GM04504 (cell line): Measurements from ENCODE around the gene ARFGEF2.
A peak's percentile ranks its signal among the peaks of the same experiment; 100 is the strongest.
"Not testable (repeated sequence)": the region's sequence is repeated elsewhere in the genome, so short reads cannot be mapped to it uniquely, and the experiment has no call there.

Experiments
- DNase-seq: peaks from one replicate; pipeline ENCODE4 v3.0.0-alpha.2; 2012; ENCODE audit warnings: low read depth

ARFGEF2 gene

DNA sequence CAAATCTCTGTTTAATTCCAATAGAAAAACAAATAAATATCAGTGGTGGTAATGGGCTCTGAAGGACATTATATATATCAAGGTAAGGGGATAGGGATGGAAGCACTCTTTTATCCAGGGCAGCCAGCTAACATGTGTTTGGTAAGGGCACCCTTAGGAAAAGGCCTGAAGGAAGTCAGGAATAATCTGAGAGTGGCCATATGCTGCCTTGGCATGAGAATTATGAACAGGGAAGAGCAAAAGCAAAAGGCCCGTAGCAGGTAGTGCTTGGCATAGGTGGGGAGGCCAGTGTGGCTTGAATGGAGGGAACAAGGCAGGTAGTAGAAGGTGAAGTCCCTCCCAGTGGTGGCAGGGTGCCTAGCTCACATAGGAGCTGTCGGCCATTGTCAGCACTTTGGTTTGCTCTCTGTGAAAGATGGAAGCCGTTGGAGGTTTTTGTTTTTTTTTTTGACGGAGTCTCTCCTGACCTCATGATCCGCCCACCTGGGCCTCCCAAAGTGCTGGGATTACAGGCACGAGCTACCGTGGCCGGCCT, 85.0 kb downstream of the ARFGEF2 start:
- DNase-seq, result no peak

DNA sequence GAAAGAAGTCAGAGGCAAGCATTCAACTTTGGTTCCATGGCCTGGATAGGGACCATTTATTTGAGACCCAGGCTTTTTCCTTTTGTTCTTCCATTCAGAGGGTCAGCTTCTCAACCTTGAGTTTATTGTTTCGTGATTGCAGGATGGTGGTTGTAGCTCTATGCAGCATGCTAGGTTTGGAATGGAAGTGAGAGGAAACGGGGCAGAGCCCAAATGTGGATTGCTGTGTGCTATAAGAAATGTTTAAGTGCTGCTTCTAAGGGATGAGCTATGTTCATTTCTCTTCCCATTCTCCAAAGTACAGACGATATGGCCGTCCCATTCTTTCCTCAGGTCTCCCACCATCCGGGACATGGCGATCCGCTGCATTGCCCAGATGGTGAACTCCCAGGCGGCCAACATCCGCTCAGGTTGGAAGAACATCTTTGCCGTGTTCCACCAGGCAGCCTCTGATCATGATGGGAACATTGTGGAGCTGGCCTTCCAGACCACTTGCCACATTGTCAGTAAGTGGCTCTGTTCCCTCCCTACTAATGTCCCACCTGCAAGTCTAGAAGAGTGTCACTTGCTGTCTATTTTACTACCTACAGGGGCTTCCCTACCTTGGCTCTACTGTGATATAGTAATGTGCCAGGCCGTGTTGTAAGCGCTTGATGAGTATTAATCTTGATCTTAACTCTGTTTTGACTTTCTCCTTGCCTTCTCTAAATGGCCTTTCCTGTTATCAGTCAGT, 88.6 kb downstream of the ARFGEF2 start:
- DNase-seq, result no peak

- no peak for DNase-seq
Observed at GRCh38 chr20:49024220-49024619, 102.7 kb downstream of the ARFGEF2 start.

DNA sequence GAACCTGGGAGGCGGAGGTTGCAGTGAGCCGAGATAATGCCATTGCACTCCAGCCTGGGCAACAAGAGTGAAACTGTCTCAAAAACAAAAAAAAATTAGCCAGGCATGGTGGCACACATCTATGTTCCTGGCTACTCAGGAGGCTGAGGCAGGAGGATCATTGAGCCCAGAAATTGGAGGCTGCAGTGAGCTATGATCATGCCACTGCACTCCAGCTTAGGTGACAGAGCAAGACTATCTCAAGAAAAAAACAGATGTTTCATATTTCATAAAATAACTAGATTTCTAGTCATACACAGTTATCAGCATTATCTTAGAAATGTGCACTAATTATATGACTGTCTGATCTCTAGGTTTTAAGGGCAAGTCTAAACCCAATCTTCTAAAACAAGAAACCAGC, 106.7 kb downstream of the ARFGEF2 start:
- not testable (repeated sequence) for DNase-seq

DNA sequence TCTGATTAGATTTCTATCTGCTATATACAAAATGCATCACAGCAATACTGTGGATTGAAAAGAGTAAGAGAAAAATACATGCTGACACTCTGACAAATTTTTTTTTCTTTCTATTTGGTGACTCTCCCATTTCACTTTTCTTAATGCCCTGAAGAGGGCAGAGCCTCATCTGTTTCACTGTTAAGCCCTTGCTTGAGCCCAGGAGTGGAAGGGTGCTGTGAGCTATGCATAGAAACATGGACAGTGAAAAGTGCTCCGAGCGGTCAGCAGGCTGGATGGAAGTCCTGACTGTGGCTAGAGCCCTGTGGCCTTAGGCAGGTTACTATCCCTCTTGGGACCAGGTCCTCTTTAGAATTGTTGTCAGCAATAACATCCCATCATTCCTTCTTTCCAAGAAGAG, 107.2 kb downstream of the ARFGEF2 start:
- DNase-seq, result no peak

- no peak for DNase-seq
Observed at GRCh38 chr20:49029203-49029602, 107.7 kb downstream of the ARFGEF2 start.

GRCh38 chr20:49030954-49031619, 109.6 kb downstream of the ARFGEF2 start:
- DNase-seq, result no peak

GRCh38 chr20:49032455-49032854, 110.9 kb downstream of the ARFGEF2 start:
- no peak for DNase-seq

DNA sequence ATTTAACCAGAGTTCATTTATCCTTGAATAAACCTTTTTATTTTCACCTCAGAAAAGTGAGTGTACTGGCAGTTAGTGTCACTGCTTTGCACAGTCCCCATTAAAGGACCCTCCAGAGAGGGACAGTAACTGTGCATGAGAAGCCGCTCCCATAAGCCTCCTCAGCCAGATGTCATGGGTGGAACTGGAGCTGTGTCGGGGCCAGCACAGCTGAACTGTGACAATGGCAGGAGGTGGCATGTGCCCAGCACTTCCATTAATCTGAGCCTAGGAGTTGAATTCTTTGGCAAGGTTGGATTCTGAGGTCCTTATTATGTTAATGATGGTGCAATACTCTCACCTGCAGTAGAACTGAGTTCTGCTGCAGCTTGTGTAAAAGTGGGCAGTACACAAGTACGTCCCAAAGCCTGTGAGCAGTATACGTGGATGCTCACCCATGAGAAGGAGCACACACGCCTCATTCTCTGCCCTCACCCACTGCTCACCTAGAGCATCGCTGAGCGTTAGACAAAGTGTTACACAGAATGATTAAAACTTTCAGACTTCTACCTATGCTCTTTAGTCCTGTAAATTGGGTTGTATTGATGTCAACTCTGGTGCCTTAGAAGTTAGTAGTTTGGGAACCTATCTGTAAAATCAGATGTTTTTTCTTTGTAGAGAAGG, 112.7 kb downstream of the ARFGEF2 start:
- no peak for DNase-seq

DNA sequence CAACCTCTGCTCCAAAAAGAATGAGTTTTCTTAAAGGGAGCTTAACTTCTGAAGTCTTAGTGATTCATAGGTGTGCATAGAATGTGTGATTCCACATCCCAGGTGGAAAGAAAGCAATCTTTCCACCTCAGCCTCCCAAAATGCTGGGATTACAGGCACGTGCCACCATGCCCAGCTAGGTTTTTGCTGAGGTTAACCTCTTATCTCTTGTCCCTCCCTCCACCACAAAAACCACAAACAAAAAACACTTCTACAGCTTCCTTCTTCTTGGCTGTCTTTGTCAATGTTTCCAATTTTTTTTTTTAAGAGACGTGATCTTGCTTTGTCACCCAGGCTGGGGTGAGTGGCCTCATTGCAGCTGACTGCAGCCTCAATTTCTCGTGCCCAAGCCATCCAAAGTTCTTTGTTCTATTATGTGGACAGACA, 116.5 kb downstream of the ARFGEF2 start:
- no peak for DNase-seq

DNA sequence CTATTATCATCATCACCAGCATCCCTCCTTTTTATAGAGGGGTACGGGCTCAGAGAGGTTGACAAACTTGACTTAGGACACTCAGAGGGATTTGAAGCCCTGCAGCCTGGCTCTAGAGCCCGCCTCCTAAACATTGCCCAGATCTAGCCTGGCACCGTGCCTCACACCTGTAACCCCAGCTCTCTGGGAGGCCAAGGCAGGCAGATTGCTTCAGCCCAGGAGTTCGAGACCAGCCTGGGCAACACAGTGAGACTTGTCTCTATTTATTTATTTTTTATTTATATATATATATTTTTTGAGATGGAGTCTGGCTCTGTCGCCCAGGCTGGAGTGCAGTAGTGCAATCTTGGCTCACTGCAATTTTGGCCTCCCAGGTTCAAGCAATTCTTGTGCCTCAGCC, 118.3 kb downstream of the ARFGEF2 start:
- no peak for DNase-seq

DNA sequence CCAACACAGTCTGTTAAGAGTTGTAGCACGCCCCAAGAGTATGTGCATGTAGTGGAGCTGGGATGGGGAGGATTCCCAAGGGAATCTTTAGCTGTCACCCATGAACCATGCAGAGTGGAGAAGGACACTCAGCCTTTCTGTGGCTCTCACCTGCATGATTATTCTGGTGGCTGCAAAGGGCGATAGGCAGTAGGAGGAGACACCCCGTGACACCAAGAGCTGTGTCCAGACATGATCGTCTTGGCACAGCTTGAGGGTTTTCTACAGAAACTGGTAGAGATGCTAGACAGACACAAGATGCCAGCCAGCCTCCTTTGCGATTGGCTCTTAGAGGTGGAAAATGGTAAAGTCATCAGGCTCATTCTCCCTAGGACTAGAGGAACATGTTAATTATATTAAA, 121.5 kb downstream of the ARFGEF2 start:
- no peak for DNase-seq

GRCh38 chr20:49045440-49046086, 124.1 kb downstream of the ARFGEF2 start:
- no peak for DNase-seq

DNA sequence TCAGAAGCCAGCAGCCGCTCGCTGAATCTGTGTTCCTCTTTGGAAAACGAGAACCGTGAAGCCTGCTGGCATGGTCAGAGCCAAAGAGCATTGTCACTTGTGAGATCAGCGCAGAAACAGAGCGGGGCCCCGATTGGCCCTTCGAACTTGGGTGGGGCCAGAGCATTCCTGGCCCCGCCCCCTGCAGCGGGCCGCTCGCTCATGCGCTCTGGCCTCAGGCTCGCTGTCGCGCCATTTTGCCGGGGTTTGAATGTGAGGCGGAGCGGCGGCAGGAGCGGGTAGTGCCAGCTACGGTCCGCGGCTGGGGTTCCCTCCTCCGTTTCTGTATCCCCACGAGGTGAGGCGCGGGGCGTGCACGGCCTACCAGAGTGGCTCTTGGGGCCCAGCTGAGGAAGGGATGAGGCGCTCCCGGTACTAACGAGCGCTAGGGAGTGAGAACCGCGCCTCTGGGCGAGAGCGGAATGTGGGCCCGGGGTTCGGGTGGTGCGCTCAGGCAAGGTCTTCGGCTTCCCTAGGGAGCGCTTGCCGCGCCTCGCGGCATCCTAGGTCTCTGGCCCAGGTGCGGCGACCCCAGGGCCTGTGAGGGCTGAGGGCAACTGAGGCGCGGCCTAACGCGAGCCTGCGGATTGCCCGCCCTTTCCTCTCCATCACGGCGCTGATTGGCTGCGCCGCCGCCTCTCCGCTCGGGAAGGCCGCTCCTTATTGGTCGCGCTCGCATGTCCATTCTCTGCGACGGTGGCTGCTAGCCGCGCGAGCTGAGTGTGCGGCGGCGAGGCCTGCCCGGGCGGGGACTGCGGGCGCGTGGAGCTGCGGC, 124.8 kb downstream of the ARFGEF2 start, which contains the start of gene CSE1L:
Gene CSE1L (plus strand): TSS at position 226 of the 814 bp plus-strand sequence. CDS start 12,152 bp downstream, outside the sequence.
- DNase-seq, result peak; percentile 86

- DNase-seq, result no peak
Observed at GRCh38 chr20:49052334-49052733, 130.8 kb downstream of the ARFGEF2 start.

DNA sequence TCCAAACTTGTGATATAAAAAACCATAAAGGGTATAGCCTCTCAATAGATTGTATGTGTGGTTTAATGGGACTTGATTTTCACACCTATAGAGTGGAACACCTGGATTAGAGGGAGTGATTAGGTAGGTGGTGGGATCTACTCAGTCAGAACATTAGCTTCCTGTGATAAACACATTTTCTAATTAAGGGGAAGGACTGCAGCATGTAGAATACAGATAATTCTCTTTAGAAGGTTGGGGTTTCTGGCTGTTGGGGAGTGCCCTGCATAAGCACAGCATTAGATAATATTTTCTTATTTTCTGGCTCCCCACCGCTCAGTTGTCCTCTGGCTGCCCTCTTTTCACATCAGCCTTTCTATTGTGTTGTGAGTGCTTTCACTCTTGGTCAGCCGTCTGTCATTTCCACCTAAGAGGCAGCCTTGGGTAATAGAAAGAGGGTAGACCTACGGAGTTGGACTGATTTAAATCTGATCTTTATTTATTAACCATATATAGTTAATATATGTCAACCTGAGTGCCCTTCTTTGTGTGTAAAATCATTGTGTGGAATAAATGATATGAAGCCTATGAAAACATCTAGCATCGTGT, 132.6 kb downstream of the ARFGEF2 start:
- DNase-seq, result no peak

DNA sequence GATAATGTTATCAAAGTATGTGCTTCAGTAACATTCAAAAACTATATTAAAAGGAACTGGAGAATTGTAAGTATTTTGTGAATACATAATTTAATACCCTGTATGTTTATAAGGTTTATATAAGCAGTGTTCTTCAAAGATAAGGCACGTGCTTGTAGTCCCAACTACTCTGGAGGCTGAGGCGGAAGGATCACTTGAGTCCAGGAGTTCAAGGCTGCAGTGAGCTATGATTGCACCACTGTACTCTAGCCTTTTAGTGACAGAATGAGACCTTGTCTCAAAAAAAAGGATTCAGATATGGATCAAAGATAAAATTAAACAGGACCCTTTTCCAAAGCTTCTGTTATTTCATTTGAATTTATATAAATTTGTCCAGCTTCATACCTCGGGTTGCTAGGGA, 141.8 kb downstream of the ARFGEF2 start:
- DNase-seq, result no peak

DNA sequence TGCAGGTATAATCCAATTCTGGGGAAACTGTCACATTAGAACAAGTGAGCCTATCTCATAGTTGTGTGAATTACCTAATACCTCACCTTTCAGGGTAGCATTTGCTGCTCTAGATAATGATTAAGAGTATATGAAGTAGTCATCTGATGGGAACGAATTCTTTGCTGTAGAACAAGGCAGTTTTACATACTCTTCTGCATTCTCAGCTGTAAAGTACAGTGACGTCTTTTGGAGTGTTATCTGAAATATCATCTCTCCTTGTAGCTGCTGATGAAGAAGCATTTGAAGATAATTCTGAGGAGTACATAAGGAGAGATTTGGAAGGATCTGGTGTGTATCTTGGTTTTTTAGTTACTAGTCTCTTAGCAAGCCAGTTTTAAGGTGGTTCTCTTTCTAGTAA, 153.0 kb downstream of the ARFGEF2 start:
- no peak for DNase-seq

DNA sequence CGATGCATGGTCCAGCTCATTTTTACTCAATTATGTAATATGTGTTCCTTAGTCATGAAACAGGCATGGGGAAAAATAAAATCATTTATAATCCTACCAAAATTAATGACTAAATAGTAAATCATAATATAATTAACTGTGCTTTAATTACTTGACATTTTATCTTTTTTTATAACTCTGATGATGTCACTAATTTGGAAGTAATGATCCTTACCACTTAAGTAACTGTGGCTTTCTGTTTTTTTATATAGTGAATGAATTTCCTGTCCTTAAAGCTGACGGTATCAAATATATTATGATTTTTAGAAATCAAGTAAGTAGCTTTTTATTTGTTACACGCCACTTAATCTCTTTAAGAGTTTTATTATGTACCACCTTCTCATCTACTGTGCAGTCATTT, 156.8 kb downstream of the ARFGEF2 start:
- no peak for DNase-seq

- not testable (repeated sequence) for DNase-seq
Observed at GRCh38 chr20:49082295-49082694, 160.8 kb downstream of the ARFGEF2 start.
